ENCODE measurements around the gene GPRC5D. TPM values are rescaled to one million over a fixed set of nuclear protein-coding genes. Genes with fewer than 3 reads are reported as not detected.

GPRC5D gene
- total and polyA plus RNA-seq, 9 of the 15 experiments (the other 6 are each of a cell fraction or from before 2014, with no cell fraction given): 1.0 to 1.1 TPM; not detected in 7

GRCh38 chr12:12901158-12901791, 50.7 kb downstream of the GPRC5D start (continued):
- TF ChIP-seq RREB1 (CRISPR knock-in tag; IDR thresholded peaks at IDR 0.05) (no peak), MTA3 (IDR thresholded peaks at IDR 0.05; ENCODE audit: borderline replicate concordance) (no peak), HNRNPLL (IDR thresholded peaks at IDR 0.05; ENCODE audit: low read depth, low read length, poor library complexity, severe bottlenecking) (no peak), CEBPG (CRISPR knock-in tag; IDR thresholded peaks at IDR 0.05) (no peak), CEBPG (tag; conservative IDR thresholded peaks at IDR 0.05 in 1 of 2, IDR thresholded peaks at IDR 0.05 in 1 of 2) (peak in 1 of 2 experiments; percentile 56; a peak in 2 of 4 replicates), JUN (IDR thresholded peaks at IDR 0.05; ENCODE audit: borderline replicate concordance, low read depth, low read length) (0 out of 2 replicates have a peak, but pooled peaks have one; percentile 17), JUN (CRISPR knock-in tag; IDR thresholded peaks at IDR 0.05; ENCODE audit: borderline replicate concordance) (no peak), MAFK (IDR thresholded peaks at IDR 0.05; ENCODE audit: low read length) (no peak), SIRT6 (IDR thresholded peaks at IDR 0.05; ENCODE audit: low read depth, low read length) (no peak), RFX5 (IDR thresholded peaks at IDR 0.05; ENCODE audit: low read depth, low read length) (no peak), ZNF785 (CRISPR knock-in tag; IDR thresholded peaks at IDR 0.05) (no peak), CBX1 (IDR thresholded peaks at IDR 0.05; ENCODE audit: low read depth) (no peak), FOSL1 (tag; conservative IDR thresholded peaks at IDR 0.05) (peak; percentile 56)
- TF ChIP-seq, protein P1, sequence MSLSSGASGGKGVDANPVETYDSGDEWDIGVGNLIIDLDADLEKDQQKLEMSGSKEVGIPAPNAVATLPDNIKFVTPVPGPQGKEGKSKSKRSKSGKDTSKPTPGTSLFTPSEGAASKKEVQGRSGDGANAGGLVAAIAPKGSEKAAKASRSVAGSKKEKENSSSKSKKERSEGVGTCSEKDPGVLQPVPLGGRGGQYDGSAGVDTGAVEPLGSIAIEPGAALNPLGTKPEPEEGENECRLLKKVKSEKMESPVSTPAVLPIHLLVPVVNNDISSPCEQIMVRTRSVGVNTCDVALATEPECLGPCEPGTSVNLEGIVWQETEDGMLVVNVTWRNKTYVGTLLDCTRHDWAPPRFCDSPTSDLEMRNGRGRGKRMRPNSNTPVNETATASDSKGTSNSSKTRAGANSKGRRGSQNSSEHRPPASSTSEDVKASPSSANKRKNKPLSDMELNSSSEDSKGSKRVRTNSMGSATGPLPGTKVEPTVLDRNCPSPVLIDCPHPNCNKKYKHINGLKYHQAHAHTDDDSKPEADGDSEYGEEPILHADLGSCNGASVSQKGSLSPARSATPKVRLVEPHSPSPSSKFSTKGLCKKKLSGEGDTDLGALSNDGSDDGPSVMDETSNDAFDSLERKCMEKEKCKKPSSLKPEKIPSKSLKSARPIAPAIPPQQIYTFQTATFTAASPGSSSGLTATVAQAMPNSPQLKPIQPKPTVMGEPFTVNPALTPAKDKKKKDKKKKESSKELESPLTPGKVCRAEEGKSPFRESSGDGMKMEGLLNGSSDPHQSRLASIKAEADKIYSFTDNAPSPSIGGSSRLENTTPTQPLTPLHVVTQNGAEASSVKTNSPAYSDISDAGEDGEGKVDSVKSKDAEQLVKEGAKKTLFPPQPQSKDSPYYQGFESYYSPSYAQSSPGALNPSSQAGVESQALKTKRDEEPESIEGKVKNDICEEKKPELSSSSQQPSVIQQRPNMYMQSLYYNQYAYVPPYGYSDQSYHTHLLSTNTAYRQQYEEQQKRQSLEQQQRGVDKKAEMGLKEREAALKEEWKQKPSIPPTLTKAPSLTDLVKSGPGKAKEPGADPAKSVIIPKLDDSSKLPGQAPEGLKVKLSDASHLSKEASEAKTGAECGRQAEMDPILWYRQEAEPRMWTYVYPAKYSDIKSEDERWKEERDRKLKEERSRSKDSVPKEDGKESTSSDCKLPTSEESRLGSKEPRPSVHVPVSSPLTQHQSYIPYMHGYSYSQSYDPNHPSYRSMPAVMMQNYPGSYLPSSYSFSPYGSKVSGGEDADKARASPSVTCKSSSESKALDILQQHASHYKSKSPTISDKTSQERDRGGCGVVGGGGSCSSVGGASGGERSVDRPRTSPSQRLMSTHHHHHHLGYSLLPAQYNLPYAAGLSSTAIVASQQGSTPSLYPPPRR (CRISPR knock-in tag; IDR thresholded peaks at IDR 0.05; ENCODE audit: borderline replicate concordance): no peak
- TF ChIP-seq, protein P2, sequence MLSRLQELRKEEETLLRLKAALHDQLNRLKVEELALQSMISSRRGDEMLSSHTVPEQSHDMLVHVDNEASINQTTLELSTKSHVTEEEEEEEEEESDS (CRISPR knock-in tag; IDR thresholded peaks at IDR 0.05): no peak
